ENCODE results near the gene TEX2.
"Not testable (repeated sequence)": the region's sequence is repeated elsewhere in the genome, so short reads cannot be mapped to it uniquely, and the experiment has no call there.

Gene TEX2

DNA sequence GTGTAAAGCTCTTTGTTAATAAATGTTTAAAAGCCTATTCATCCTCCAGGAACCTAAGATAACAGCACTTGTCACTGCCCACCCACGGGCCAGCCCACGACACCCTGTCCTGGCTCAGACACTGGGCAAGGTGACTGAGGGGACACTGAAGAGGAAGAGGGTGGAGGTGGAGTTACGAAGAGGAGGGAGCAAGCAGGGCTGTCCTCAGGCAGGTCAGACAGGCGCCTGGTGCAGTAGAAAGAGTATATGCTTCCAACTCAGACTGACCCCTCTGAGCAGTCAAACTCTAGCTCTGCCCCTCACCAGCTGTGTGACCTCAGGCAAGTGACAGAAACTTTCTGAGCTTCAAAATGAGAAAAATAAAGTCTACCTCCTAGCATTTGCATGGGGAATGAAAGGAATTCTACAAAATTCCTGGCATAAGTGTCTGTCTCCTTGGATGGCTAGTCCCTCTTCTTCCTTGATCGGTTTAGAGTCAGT lies 22.8 kb downstream of the TEX2 start:
- DNase-seq (ENCODE audit: low read depth): no peak

DNA sequence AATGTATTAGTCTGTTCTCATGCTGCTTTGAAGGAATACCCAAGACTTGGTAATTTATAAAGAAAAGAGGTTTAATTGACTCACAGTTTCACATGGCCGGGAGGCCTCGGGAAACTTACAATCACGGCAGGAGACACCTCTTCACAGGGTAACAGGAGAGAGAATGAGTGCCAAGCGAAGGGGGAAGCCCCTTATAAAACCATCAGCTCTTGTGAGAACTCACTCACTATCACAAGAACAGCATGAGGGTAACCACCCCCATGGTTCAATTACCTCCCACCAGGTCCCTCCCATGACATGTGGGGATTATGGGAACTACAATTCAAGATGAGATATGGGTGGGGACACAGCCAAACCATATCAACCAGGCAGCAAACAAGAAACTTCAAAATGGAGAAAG lies 24.6 kb downstream of the TEX2 start:
- DNase-seq (ENCODE audit: low read depth): not testable (repeated sequence)

DNA sequence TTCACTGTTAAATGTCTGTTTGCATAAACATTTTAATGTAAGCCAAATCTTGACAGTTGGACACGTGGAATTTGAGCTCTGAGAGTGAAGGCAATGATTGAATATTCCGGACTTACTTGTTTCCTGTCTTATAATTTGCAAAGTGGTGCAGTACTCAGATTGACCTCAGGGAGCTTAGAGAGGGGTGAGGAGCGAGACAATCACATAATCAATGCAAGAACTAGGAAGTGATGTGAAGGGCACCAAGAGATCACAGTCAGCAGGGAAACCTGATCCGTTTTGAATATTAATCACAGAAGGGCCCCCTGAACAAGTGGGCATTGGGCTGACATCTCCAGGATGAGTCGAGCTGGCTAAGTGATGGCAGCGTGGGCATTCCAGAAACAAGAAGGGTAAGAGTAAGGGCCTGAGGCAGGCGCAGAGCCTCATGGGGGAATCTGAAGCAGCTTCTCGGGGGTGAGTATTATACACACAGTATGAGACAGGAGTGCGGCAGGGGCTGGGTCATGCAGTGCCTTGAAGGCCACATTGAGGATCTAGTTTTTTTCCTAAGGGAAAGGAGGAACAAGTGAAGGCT lies 26.1 kb downstream of the TEX2 start:
- DNase-seq (ENCODE audit: low read depth): no peak

DNA sequence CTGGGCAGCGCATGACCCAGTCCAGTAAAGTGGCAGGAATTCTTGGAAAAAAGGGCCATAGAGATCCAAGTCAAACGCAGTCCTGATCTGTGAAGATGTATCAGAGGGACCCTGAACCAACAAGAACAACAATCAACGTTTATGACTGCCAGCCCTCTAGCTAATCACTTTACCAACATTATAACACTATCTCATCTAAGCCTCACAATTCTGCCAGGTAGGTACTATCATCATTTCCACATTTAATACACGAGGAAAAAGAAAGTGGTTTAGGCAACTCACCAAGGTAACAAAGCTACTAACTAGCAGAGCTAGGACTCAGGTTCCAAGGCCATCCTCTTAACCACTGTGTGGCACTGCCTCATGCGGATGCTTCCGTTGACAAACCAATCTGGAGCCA lies 28.1 kb downstream of the TEX2 start:
- DNase-seq (ENCODE audit: low read depth): no peak

DNA sequence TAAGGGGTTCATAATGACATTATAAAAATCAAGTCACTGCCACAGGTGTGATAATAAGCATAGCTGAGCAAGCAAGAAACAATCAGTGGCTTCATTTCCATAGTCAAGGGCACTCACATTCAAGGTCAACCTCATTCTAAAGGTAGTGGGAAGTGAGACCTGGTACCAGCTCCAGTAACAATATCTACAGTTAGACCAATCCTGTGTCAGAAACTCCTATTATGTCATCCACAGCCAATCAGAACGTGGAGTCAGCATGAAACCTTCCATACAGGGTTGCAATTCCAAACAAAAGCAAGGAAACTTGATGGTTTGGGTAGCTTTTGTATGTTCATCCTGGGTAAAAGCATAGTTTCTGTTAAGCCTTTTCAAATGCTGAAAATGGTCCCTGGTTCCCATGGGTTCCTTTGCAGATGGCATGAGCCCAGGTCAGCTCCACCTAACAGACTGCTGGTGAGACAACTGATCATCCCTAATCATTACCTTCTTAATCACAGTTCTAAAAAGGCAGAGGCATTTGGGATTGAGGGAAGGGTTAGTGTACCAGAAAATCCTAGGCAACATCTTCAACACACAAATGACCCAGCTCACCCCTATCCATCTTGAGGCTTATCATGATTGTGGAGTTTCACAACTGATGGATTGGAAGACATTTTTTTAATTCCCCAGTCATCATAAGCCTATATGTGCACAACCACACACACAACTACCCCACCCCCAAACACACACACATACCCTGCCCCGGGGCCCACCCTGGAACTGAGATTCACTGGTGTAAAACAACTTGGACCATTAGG lies 30.4 kb downstream of the TEX2 start:
- no peak for DNase-seq (ENCODE audit: low read depth)

DNA sequence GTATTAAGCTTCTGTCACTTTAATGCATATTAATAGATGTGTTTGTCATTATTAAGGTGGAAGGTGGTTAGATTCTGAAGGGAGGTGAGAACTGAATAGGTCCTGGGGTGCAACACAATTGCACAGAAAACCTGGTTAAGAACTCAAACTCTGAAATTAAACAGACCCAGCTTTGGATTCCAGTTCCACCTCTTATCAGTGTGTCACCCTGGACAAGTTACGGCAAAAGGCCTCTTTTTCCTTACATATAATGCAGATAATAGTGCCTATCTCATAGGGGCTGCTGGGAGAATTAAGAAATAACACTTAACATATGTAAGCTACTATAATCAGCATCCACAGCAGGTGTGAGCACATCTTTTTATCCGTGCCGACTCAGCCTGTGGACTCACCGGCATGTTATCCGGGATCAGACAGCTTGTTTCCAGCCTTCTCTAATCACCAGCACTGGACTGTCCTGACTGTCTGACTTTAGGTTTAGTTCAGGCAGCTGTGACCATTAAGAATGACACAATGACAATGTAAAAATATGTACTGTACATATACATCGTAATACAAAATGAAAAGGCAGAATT lies 31.4 kb downstream of the TEX2 start:
- DNase-seq (ENCODE audit: low read depth): no peak

DNA sequence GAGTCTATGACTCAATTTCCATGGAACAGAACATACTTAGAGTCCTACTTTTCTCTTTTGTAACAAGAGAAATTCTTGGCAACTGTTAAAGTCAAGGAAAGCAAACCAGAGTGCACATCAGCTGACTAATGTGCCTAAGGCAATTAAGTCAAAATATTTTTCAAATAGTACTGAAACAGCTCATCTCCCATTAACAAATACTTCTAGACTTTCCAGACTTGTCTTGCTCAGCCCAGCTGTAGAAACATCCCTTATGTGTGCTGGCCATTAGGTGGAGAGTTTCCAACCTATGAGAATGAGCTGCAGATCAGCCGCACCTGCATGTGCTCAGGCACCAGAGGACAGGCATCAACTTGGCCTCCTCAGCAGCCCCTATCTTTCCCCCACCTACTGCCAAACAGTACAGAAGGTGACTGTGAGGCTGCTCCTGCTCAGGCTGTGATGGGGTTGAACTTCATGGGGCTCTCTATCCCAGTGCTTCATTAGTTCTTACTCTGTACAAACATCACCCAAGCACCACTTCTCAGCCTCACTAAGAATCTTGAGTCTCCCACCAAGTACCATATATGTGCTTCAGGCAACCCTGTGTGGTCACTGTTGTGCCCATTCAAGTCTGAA lies 32.2 kb downstream of the TEX2 start:
- no peak for DNase-seq (ENCODE audit: low read depth)

DNA sequence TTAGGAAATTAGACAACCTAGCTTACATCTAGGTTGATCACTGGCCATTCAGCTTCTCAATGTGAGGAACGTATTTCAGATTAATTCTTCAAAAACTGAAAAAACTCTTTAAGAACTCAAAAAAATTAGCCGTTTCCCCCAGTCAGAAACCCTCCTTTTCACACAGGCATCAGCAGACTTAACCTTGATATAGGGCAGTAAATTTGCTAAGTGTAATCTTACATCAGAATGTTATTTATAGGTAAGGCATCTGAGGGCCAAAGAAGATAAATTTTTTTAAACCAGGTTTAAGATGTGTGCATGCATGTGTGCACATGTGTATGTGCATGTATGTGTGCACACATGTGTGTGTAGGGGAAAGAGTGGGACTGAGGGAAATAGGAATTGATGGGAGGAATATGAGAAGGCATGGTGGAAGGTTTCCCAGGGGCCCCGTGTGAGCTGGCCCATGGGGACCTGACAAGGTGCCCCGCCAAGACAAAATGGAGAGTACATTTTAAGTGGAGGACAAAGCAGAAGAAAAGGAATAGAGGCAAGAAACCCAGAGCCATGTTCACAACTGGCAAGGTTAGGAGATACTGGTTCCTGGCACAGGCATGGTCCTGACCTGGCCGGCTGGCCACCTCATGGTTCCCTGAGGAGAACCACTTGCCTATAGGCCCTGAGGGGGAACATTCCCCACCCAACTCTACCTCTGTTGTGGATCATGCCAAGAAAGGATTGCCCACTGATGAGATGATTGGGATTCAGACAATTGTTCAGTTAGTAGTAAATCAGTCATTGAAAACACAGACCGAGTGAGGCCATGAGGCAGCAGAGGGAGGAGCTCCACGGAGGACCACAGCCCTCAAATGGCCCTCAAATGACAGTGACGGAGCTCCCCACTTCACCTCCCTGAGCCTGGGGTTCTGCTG lies 33.0 kb downstream of the TEX2 start:
- DNase-seq (ENCODE audit: low read depth): no peak

DNA sequence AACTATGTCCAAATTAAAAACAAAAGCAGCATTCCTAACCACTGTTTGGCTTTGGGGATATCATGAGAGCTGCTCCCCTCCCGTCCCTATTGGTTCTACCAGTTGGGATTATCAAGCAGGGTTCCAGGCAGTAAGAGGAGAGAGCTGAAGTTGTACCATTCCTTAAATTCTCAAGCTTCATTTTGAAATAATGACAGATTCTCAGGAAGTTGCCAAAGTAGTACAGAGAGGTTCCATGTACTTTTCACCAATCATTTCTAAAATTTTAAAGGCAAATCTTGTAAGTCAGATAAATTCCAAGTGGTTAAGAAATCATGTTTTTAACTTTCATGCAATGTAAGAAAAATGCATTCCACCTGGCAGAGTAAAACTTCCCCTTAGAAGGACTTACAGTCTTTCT lies 36.9 kb downstream of the TEX2 start:
- DNase-seq (ENCODE audit: low read depth): no peak

DNA sequence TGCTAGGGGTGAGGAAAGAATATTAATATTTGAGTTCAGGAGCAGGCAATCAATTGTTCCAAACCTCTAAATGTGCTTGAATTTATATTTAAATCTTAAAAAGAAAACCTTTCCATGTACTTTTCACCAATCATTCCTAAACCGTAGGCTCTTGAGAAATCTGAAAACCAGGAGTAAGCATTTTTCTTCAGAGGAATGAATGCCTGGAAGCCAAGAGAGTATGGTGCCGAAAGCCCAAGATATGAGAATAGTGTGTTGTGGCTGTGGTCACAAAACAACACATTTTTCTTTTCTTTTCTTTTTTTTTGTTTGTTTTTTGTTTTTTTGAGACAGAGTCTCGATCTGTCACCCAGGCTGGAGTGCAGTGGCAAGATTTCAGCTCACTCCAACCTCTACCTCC lies 37.6 kb downstream of the TEX2 start:
- DNase-seq (ENCODE audit: low read depth): no peak

DNA sequence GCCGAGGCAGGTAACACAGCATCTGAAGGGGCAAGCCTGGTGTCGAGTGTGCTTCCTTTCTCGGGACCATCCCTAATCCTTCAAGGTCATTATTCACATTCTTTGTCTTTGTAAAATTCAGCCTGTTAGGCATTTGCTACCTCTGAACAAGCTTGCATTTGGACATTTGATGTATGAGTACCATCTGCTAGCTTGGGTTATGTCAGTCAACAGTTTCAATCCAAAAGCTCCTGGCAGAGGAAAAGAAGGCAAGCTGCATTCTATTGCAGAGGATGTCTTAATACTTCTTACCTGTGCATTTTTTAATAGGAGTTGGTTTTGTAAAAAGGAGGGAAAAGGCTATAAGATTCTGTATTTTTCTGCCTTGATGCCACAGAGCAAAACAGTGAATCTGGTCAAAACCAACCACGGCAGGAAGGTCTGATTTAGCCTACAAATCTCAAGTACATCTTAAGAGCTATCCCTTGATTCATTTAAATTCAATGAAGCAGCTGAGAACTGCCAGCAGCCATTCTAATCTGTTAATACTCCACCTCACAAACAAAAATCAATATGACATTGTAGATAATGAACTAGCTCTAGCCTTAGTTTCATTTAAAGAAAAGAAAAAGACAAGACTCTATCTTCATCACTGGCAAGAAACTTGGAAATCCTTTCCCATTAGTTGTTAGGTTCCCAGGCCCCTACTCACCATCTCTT lies 39.0 kb downstream of the TEX2 start:
- no peak for DNase-seq (ENCODE audit: low read depth)

DNA sequence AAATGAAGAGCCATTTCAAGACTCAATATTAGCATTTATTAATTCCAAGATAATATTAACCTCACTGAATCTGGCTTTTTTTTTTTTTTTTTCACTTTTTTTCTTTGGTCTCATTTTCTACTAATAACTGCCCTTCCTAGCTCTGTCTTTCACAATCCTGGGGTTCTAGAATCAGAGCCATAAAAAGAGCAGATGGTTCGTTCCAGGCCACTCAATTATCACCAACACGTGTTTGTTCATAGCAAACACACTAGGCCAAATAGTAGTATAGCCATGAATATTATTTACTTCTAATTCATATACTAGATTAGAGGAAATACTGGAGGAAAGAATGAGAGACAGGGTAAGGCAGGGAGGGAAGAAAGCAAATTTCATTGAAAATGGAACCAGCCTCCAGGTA lies 39.8 kb downstream of the TEX2 start:
- no peak for DNase-seq (ENCODE audit: low read depth)

DNA sequence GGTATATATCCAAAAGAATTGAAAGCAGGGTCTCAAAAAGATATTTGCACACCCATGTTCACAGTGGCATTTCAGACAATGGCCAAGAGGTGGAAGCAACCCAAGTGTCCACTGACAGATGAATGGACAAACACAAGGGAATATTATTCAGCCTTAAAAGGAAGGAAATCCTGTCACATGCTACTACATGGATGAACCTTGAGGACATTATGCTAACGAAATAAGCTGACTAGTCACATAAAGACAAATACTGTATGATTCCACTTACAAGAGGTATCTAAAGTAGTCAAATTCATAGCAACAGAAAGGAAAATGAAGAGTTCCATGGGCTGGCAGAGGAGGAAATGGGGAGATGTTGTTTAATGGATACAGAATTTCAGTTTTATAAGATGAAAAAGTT lies 41.4 kb downstream of the TEX2 start:
- no peak for DNase-seq (ENCODE audit: low read depth)

DNA sequence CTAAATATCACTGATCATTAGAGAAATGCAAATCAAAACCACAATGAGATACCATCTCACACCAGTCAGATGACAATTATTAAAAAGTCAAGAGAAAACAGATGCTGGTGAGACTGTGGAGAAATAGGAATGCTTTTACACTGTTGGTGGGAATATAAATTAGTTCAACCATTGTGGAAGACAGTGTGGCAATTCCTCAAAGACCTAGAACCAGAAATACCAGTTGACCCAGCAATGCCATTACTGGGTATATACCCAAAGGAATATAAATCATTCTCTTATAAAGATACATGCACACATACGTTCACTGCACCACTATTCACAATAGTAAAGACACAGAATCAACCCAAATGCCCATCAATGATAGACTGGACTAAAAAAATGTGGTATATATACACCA lies 42.5 kb downstream of the TEX2 start:
- not testable (repeated sequence) for DNase-seq (ENCODE audit: low read depth)

DNA sequence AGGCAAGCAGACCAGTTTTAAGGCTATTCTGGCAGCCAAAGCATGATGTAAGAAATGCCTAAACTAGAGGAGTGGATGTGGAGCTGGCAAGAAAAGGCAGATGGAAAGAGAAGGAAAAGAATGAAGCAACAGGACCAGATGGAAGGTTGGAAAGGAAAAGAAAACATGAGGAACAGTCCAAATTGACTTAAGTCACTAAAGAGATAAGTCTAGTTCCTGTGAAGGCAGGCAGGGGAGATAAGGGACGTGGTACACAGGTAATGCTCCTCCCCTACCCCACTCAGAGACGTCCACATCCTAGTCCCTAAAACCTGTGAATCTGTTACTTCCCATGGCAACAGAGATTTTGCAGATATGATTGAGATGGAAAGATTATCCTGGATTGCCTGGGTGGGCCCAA lies 43.5 kb downstream of the TEX2 start:
- no peak for DNase-seq (ENCODE audit: low read depth)

DNA sequence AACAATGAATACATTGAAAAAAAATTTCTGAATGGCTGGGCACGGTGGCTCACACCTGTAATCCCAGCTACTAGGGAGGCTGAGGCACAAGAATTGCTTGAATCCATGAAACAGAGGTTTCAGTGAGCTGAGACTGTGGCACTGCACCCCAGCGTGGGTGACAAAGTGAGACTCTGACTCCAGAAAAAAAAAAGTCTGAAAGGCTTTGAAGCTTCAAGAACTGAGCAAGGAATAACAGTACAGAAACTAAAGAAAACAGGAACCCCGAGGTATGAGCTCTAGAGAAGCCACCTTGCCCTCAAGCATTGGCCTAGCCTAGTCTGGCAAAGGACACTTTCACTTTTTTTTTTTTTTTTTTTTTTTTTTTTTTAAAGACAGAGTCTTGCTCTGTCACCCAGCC lies 45.0 kb downstream of the TEX2 start:
- no peak for DNase-seq (ENCODE audit: low read depth)

DNA sequence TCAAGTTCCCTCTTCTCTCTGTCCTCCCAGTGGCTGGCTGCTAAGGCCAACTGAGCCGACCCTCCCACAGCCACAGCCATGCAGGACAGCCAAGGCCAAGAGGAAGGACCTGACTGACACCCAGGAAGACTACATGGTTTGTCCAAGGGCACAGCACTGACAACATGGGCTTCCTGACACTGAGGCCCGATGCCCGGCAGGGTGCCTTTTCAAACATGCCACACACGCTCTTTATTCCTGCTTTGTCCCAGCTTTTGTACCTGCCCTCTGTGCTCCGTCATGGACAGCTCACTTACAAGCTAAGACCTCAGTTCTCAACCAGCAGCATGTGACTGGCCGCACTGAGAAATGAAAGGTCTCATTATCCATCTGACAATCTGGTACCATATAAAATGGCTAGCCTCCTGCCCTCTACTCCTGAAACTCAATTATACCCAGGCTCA lies 45.8 kb downstream of the TEX2 start:
- DNase-seq (ENCODE audit: low read depth): no peak

DNA sequence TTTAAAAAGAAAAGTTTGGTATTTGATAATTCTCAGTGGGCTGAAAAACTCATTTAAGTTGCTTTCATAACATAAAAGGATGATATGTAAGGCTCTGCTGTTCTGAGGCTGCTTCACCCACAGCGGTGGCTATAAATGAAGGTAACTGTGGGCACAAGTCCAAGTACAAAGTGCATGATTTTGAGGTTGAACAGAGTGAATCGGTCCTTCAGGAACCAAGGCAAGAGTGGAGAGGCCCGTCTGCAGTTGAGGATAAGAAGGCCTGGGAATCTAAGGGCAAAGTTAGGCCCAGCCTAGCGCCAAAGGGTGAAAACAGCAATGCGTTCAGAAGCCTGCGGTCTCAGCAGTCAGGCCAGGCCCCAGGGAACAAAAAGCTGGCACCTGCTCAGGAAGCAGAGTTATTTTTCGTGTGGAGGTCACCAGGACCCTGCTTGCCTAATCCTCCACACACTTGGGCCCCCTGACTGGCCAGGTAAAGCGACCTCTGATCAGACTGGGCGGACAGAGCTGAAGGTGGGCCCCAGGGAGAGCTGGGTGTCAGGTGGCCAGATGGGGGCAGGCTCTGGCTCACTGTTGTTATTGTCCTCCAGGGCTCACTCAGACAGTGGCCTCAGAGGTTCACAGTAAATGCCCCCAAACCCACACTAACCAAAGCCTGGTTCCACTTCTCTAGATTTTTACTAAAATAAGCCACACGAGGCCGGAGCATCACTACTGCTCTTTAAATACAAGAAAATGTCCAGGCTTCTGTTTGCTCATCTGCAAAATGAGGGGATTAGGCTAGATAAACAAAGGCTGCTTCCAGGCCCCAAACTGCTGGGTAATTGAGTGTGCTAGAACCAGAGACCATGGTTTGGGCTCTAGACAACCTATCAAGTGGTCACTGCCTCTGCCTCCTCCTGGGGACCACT lies 46.5 kb downstream of the TEX2 start:
- no peak for DNase-seq (ENCODE audit: low read depth)

DNA sequence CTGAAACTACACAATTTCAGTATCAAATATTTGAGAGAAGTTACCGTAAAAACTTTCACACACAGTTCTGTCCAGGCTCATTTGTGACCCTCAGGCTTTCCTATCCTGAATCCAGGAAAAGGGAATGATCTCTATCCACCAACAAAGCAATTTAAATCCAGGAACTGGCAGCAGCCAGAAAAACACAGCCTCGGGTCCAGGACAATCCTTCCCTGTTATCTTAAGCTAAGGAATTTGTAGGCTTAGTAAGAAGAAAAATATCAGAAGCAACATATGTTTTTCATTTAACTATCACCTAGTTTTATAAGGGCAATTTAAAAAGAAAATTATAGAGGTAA lies 47.1 kb downstream of the TEX2 start:
- DNase-seq (ENCODE audit: low read depth): no peak

DNA sequence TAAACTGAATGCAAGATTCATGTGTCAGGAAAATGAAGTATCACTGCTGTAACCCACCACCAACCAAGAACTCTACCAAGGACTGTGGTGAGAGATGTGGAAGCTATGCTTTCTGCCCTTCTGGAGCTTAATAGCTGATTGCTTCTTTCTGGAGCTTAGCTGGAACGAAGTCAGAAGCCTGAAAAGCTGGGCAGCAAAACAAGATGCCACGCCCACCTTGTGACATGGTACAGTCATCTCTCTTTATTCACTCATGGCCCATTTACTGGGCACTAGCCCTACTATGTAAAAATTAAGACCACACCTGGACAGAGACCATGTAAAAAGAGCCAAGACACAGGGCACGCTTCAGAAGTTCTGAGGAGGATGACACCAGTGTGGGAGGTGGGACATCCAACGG lies 48.1 kb downstream of the TEX2 start:
- no peak for DNase-seq (ENCODE audit: low read depth)
